Measurements from ENCODE around the gene SGCE. TPM values are rescaled to one million over a fixed set of nuclear protein-coding genes. Genes with fewer than 3 reads are reported as not detected.

The SGCE gene
- total RNA-seq, 4 donors from 2014 or later = 3.7 to 14.9 (median 11.4) TPM

GRCh38 chr7:94676431-94676830 is 20.5 kb upstream of the SGCE start:
- TF ChIP-seq POLR2A (IDR thresholded peaks at IDR 0.05) (no peak), CTCF (IDR thresholded peaks at IDR 0.05) (no peak)
- no peaks in the 10 kb centered on the region for H3K27me3 ChIP-seq
- no peaks in the 10 kb centered on the region for H3K36me3 ChIP-seq
- H3K4me3 ChIP-seq = no peak overlapping the region
- no peak overlapping the region for H3K27ac ChIP-seq
- no peaks in the 10 kb centered on the region for H3K4me1 ChIP-seq
- DNase-seq = no peak
- H3K9me3 ChIP-seq = no peaks in the 10 kb centered on the region

DNA sequence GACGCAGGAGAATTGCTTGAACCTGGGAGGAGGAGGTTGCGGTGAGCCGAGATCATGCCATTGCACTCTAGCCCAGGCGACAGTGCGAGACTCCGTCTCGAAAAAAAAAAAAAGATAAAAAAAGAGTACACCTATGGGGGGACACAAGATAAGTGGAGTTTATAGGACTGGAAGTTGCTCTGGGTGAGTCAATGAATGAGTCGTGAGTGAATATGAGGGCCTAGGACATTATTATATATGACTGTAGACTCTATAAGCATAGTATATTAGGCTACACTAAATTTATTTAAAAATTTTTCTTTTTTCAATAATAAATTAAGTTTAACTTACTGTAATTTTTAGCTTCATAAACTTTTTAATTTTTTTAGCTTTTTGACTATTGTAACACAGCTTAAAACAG is 19.4 kb upstream of the SGCE start:
- Histone ChIP-seq H3K27ac (no peak overlapping the region), H3K4me3 (no peak overlapping the region), H3K9me3 (no peaks in the 10 kb centered on the region), H3K27me3 (no peaks in the 10 kb centered on the region), H3K4me1 (no peaks in the 10 kb centered on the region), H3K36me3 (no peaks in the 10 kb centered on the region)
- no peak for DNase-seq
- no peak for TF ChIP-seq CTCF (IDR thresholded peaks at IDR 0.05)
- no peak for TF ChIP-seq POLR2A (IDR thresholded peaks at IDR 0.05)

GRCh38 chr7:94671444-94672235 is 15.7 kb upstream of the SGCE start:
- Histone ChIP-seq H3K4me3 (no peak overlapping the region), H3K36me3 (no peaks in the 10 kb centered on the region), H3K9me3 (no peaks in the 10 kb centered on the region), H3K27ac (no peak overlapping the region), H3K27me3 (no peaks in the 10 kb centered on the region), H3K4me1 (no peaks in the 10 kb centered on the region)
- TF ChIP-seq CTCF (IDR thresholded peaks at IDR 0.05) (no peak), POLR2A (IDR thresholded peaks at IDR 0.05) (no peak)
- no peak for DNase-seq

GRCh38 chr7:94669773-94670495 is 14.0 kb upstream of the SGCE start:
- Histone ChIP-seq H3K27ac (no peak overlapping the region), H3K27me3 (no peaks in the 10 kb centered on the region), H3K4me3 (no peak overlapping the region), H3K9me3 (no peaks in the 10 kb centered on the region), H3K36me3 (no peaks in the 10 kb centered on the region), H3K4me1 (no peaks in the 10 kb centered on the region)
- no peak for DNase-seq
- TF ChIP-seq CTCF (IDR thresholded peaks at IDR 0.05) (no peak), POLR2A (IDR thresholded peaks at IDR 0.05) (no peak)

GRCh38 chr7:94666879-94667587 is 11.1 kb upstream of the SGCE start:
- Histone ChIP-seq H3K4me3 (no peak overlapping the region), H3K36me3 (no peaks in the 10 kb centered on the region), H3K27ac (no peak overlapping the region), H3K27me3 (no peaks in the 10 kb centered on the region), H3K9me3 (no peaks in the 10 kb centered on the region), H3K4me1 (no peaks in the 10 kb centered on the region)
- DNase-seq = no peak
- TF ChIP-seq CTCF (IDR thresholded peaks at IDR 0.05) (no peak), POLR2A (IDR thresholded peaks at IDR 0.05) (no peak)
